ENCODE data around the gene SPATA2L. TPM values are rescaled to one million over a fixed set of nuclear protein-coding genes. Genes with fewer than 3 reads are reported as not detected.
A peak's percentile ranks its signal among the peaks of the same experiment; 100 is the strongest.

Gene SPATA2L
- total and polyA plus RNA-seq, 4 donors, result 6.9 to 17.3 (median 13.6) TPM

- Histone ChIP-seq H3K4me1 (ENCODE audit: control insufficient read depth in 5 of 5, insufficient read depth in 5 of 5, low read length in 5 of 5) (no peaks in the 10 kb centered on the region), H3K27me3 (ENCODE audit: control insufficient read depth in 3 of 3, insufficient read depth in 3 of 3, low read length in 2 of 3) (no peaks in the 10 kb centered on the region), H3K9ac (ENCODE audit: insufficient read depth in 1 of 2, low read length in 2 of 2) (peak overlapping the region in 1 of 2 donors; percentile 11), H3K9me3 (ENCODE audit: control insufficient read depth in 4 of 4, insufficient read depth in 3 of 4, low read length in 3 of 4) (no peaks in the 10 kb centered on the region), H3K36me3 (ENCODE audit: control insufficient read depth in 4 of 4, insufficient read depth in 4 of 4, low read length in 4 of 4) (peaks cover 32 to 72% (median 39%) of the 10 kb centered on the region in 4 donors), H3K27ac (ENCODE audit: low read depth in 1 of 2, low read length in 1 of 2) (no peak overlapping the region), H3K4me3 (no peak overlapping the region)
- ATAC-seq (ENCODE audit: insufficient read depth, low FRiP score) (no peak), DNase-seq (no peak)
- WGBS, 2 donors, result 84 to 89% methylated on average over 21 of the region's 22 CpGs
- TF ChIP-seq CTCF (IDR thresholded peaks at IDR 0.05; ENCODE audit: control extremely low read depth, extremely low read depth), result no peak
Observed at GRCh38 chr16:89730610-89731234, 29.2 kb upstream of the SPATA2L start.

GRCh38 chr16:89729863-89730593, 28.5 kb upstream of the SPATA2L start:
- no peak for TF ChIP-seq CTCF (IDR thresholded peaks at IDR 0.05; ENCODE audit: control extremely low read depth, extremely low read depth)
- ATAC-seq (ENCODE audit: insufficient read depth, low FRiP score), result no peak
- 77 to 86% methylated on average over 14 of the region's 14 CpGs for WGBS, 2 donors

GRCh38 chr16:89729293-89729692, 27.8 kb upstream of the SPATA2L start:
- no peak for TF ChIP-seq CTCF (IDR thresholded peaks at IDR 0.05; ENCODE audit: control extremely low read depth, extremely low read depth)
- DNase-seq (no peak), ATAC-seq (ENCODE audit: insufficient read depth, low FRiP score) (no peak)
- H3K9ac ChIP-seq (ENCODE audit: insufficient read depth in 1 of 2, low read length in 2 of 2), result no peak overlapping the region
- peaks cover 27 to 62% (median 40%) of the 10 kb centered on the region in 4 donors for H3K36me3 ChIP-seq (ENCODE audit: control insufficient read depth in 4 of 4, insufficient read depth in 4 of 4, low read length in 4 of 4)
- no peak overlapping the region for H3K4me3 ChIP-seq
- H3K27ac ChIP-seq (ENCODE audit: low read depth in 1 of 2, low read length in 1 of 2), result no peak overlapping the region
- 93 to 95% methylated on average over 18 of the region's 18 CpGs for WGBS, 2 donors
- no peaks in the 10 kb centered on the region for H3K9me3 ChIP-seq (ENCODE audit: control insufficient read depth in 4 of 4, insufficient read depth in 3 of 4, low read length in 3 of 4)
- H3K4me1 ChIP-seq (ENCODE audit: control insufficient read depth in 5 of 5, insufficient read depth in 5 of 5, low read length in 5 of 5), result no peaks in the 10 kb centered on the region
- H3K27me3 ChIP-seq (ENCODE audit: control insufficient read depth in 3 of 3, insufficient read depth in 3 of 3, low read length in 2 of 3), result no peaks in the 10 kb centered on the region

More at GRCh38 chr16:89729863-89730593, 28.5 kb upstream of the SPATA2L start:
- Histone ChIP-seq H3K9ac (ENCODE audit: insufficient read depth in 1 of 2, low read length in 2 of 2) (no peak overlapping the region), H3K4me1 (ENCODE audit: control insufficient read depth in 5 of 5, insufficient read depth in 5 of 5, low read length in 5 of 5) (no peaks in the 10 kb centered on the region), H3K9me3 (ENCODE audit: control insufficient read depth in 4 of 4, insufficient read depth in 3 of 4, low read length in 3 of 4) (no peaks in the 10 kb centered on the region), H3K36me3 (ENCODE audit: control insufficient read depth in 4 of 4, insufficient read depth in 4 of 4, low read length in 4 of 4) (peaks cover 27 to 67% (median 39%) of the 10 kb centered on the region in 4 donors), H3K27ac (ENCODE audit: low read depth in 1 of 2, low read length in 1 of 2) (no peak overlapping the region), H3K27me3 (ENCODE audit: control insufficient read depth in 3 of 3, insufficient read depth in 3 of 3, low read length in 2 of 3) (no peaks in the 10 kb centered on the region), H3K4me3 (no peak overlapping the region)
- DNase-seq, result peak in 1 of 3 donors; percentile 25

Measured in lung (tissue), 12 donors.